K562 (cell line): Measurements from ENCODE around the gene GPR85. TPM values are rescaled to one million over a fixed set of nuclear protein-coding genes. Genes with fewer than 3 reads are reported as not detected.

ENCODE experiments used
- ATAC-seq: fragments of 200-7000 bp; cut with Tn5 transposase; 3 replicates; pipeline ENCODE4 v1.9.1; 2020; ENCODE audit warnings: moderate library complexity
- BruUV-seq: library from RNA; stranded (reverse); fragments of 400-500 nt; replicated peaks from 2 replicates; lab custom pipeline; 2021; lab: Mats Ljungman, UMichigan
- CTCF ChIA-PET: fragments of 300-600 bp; formaldehyde crosslinking; extraction: SDS; loops from one replicate; lab custom pipeline; 2021; ENCODE audit warnings: low intra/inter-chr PET ratio; lab: Yijun Ruan, JAX
- POLR2A ChIA-PET: fragments of 300-600, 350-650 bp; sonication (Branson Sonifier 250); formaldehyde crosslinking; extraction: SDS; loops from one replicate; lab custom pipeline; 2021; ENCODE audit warnings: antibody characterized with exemption, inconsistent platforms; lab: Yijun Ruan, JAX
- DNase-seq, 4 experiments: peaks; one replicate each; pipeline versions ENCODE4 v3.0.0 to v3.0.0-alpha.2; 2011 to 2018; ENCODE audit warnings: low spot score in 3 of 4, mixed read lengths in 3 of 4; ENCODE audit errors: extremely low read depth in 1 of 4
- FAIRE-seq: peaks from 2 replicates; lab custom pipeline; 2011; peaks lifted over from hg19 to GRCh38; lab: Jason Lieb, UNC
- H2AFZ ChIP-seq: 2 replicates; pipeline ENCODE4 v1.6.0; 2011; ENCODE audit warnings: low read depth, low read length, control low read depth, inconsistent platforms
- H3K27ac ChIP-seq: fragments of 200-600 bp; 3 replicates; pipeline ENCODE4 v1.8.0; 2011; ENCODE audit warnings: low read depth, mild to moderate bottlenecking, control low read depth, inconsistent platforms, low read length, moderate library complexity, mixed read lengths; ENCODE audit errors: extremely low read depth
- H3K27me3 ChIP-seq, 2 experiments: fragments of 300-600 bp in 1 of 2; 2 replicates in 1 of 2; 3 replicates in 1 of 2; pipeline versions ENCODE4 v1.6.0 to v1.8.0; 2011; ENCODE audit warnings: inconsistent platforms in 2 of 2, low read length in 2 of 2, mild to moderate bottlenecking in 1 of 2, mixed read lengths in 1 of 2, moderate library complexity in 1 of 2; ENCODE audit not compliant: control insufficient read depth in 2 of 2, insufficient read depth in 2 of 2
- H3K36me3 ChIP-seq: fragments of 300-600 bp; 3 replicates; pipeline ENCODE4 v1.8.0; 2011; ENCODE audit warnings: mild to moderate bottlenecking, low read length, inconsistent platforms; ENCODE audit not compliant: control insufficient read depth, insufficient read depth
- H3K4me1 ChIP-seq, 2 experiments: fragments of 200-600 bp in 1 of 2; replicated peaks in 1 of 2; 2 replicates in 1 of 2; 3 replicates in 1 of 2; pipeline versions ENCODE4 v1.5.1 to v1.8.0; 2011; ENCODE audit warnings: inconsistent platforms in 2 of 2, low read length in 2 of 2, mild to moderate bottlenecking in 1 of 2, mixed read lengths in 1 of 2, moderate library complexity in 1 of 2; ENCODE audit not compliant: control insufficient read depth in 2 of 2, insufficient read depth in 2 of 2
- H3K4me2 ChIP-seq: 2 replicates; pipeline ENCODE4 v1.6.1; 2011; ENCODE audit warnings: low read length, control low read depth, inconsistent platforms, mixed read lengths; ENCODE audit not compliant: insufficient read depth
- H3K4me3 ChIP-seq: fragments of 200-600 bp; sonication (generic), shearing (Covaris generic); 2 replicates; pipeline ENCODE4 v1.5.1; 2016; ENCODE audit warnings: control low read depth, inconsistent platforms
- H3K79me2 ChIP-seq: fragments of 200-600 bp; 3 replicates; pipeline ENCODE4 v1.8.0; 2011; ENCODE audit warnings: low read length, inconsistent platforms; ENCODE audit not compliant: control insufficient read depth, insufficient read depth
- H3K9ac ChIP-seq, 2 experiments: 2 replicates each; pipeline versions ENCODE4 v1.6.0 to v1.6.1; 2011; ENCODE audit warnings: low read depth in 2 of 2, low read length in 2 of 2, control low read depth in 1 of 2, inconsistent platforms in 1 of 2, mild to moderate bottlenecking in 1 of 2, mixed read lengths in 1 of 2; ENCODE audit not compliant: insufficient read depth in 1 of 2
- H3K9me1 ChIP-seq: one replicate; pipeline ENCODE4 v1.6.0; 2011; ENCODE audit warnings: inconsistent platforms, mild to moderate bottlenecking, low read length, moderate library complexity; ENCODE audit not compliant: control insufficient read depth, insufficient read depth
- H3K9me3 ChIP-seq: replicated peaks from 2 replicates; pipeline ENCODE4 v1.5.1; 2011; ENCODE audit warnings: low read depth, low read length, inconsistent platforms; ENCODE audit not compliant: control insufficient read depth, insufficient read depth
- H4K20me1 ChIP-seq: replicated peaks from 2 replicates; pipeline ENCODE4 v1.6.1; 2011; ENCODE audit warnings: low read length, inconsistent platforms, mixed read lengths; ENCODE audit not compliant: control insufficient read depth, insufficient read depth
- GTF2E2 ChIP-seq: fragments of 200-800 bp; sonication (Bioruptor generic); IDR thresholded peaks from 2 replicates; pipeline ENCODE4 v1.6.1; 2016; ENCODE audit warnings: missing genetic modification characterization, missing compliant biosample characterization
- MEIS2 ChIP-seq: fragments of 450-650 bp; IDR thresholded peaks from 2 replicates; pipeline ENCODE4 v1.6.1; 2014; ENCODE audit warnings: mild to moderate bottlenecking; ENCODE audit not compliant: partially characterized antibody
- PKNOX1 ChIP-seq: fragments of 450-650 bp; IDR thresholded peaks from 2 replicates; pipeline ENCODE4 v1.6.1; 2016
- WGBS: fragments of 100-300 bp; shearing (Covaris generic); methylation state at CpG from one replicate; pipeline ENCODE4 v1.1.6; 2016; ENCODE audit warnings: low coverage, mixed read lengths; ENCODE audit not compliant: insufficient coverage; ENCODE audit errors: missing lambda C conversion rate; 5-methylcytosine and 5-hydroxymethylcytosine counted together
- in situ Hi-C: fragments of 300-500 bp; cut with MboI; formaldehyde crosslinking; loops from 4 replicates; pipeline ENCODE4 v1.15.0; 2018; ENCODE audit warnings: inconsistent platforms, mixed read lengths
- intact Hi-C: fragments of 100-400 bp; cut with micrococcal nuclease; formaldehyde crosslinking; loops from 2 replicates; pipeline ENCODE4 v1.14.2; 2022
- polyA plus RNA-seq, 8 experiments: library from polyadenylated mRNA; depleted of rRNA in 4 of 8; stranded (reverse) in 5 of 8; unstranded in 3 of 8; fragments of >200 nt; fragmentation: Nextera tagmentation in 2 of 8; fragmentation: Illumina TruSeq in 1 of 8; extraction: Ambion mirVana in 2 of 8; extraction: Trizol in 1 of 8; gene quantifications; 2 replicates each; pipeline versions ENCODE4 v1.2.1 to v1.2.3, GENCODE V29; 2011 to 2014; ENCODE audit warnings: inconsistent platforms in 1 of 8, missing spikeins in 1 of 8
- total RNA-seq, 7 experiments: library from RNA; depleted of rRNA in 6 of 7; stranded (reverse); fragments of >200 nt in 6 of 7; fragmentation: Illumina TruSeq in 2 of 7; extraction: Trizol in 2 of 7; gene quantifications; 2 replicates each; pipeline versions ENCODE4 v1.2.1 to v1.2.3, GENCODE V29; 2011 to 2021; ENCODE audit warnings: low replicate concordance in 1 of 7

The GPR85 gene
- total and polyA plus RNA-seq, 9 of the 15 experiments (the other 6 are each of a cell fraction or from before 2014, with no cell fraction given): 2.9 to 18.2 (median 4.0) TPM

GRCh38 chr7:113094517-113095249 is 8.1 kb upstream of the GPR85 start:
- Histone ChIP-seq H3K27ac (no peak overlapping the region), H4K20me1 (no peaks in the 10 kb centered on the region), H3K9me3 (no peaks in the 10 kb centered on the region), H3K4me3 (no peak overlapping the region), H3K27me3 (no peaks in the 10 kb centered on the region), H3K4me1 (peaks cover 0 to 6% of the 10 kb centered on the region in 2 experiments; a peak in 1 of 5 replicates), H3K79me2 (no peaks in the 10 kb centered on the region), H3K36me3 (no peaks in the 10 kb centered on the region), H3K9ac (no peak overlapping the region)
- 8% methylated on average over 3 of the region's 3 CpGs for WGBS
- CTCF ChIA-PET: no interaction called here
- intact Hi-C loops: no loop called here
- POLR2A ChIA-PET: interaction anchor here (1.0 to 1.3 kb wide), 3 partner anchors 19 to 168 kb away, joined by 3 to 4 read pairs (median 3); no protein-coding TSS in a partner anchor
- no peak for FAIRE-seq
- DNase-seq: no peak
- TF ChIP-seq PKNOX1: peak; percentile 29; the same call in 1 of the 2 replicates
- TF ChIP-seq GTF2E2: no peak
- peak; percentile 64 for TF ChIP-seq MEIS2
- TF ChIP-seq, all 486 proteins: peak for 2
- BruUV-seq: no TSS peak
- Histone ChIP-seq H3K4me2 (no peak overlapping the region), H2AFZ (no peak overlapping the region), H3K9me1 (no peaks in the 10 kb centered on the region)
- in situ Hi-C loops: no loop called here
- no peak for ATAC-seq
